HG03469 (cell line): ENCODE data around the gene PTP4A2.

Source experiments
- ATAC-seq: cut with Tn5 transposase; IDR thresholded peaks from one replicate; pipeline ENCODE4 v1.9.1; 2021; ENCODE audit warnings: mild to moderate bottlenecking, moderate library complexity, moderate number of reproducible peaks; ENCODE audit not compliant: unreplicated experiment

Gene PTP4A2

GRCh38 chr1:31938184-31938975 lies at the start of gene PTP4A2:
Gene PTP4A2 (minus strand): TSS chr1:31938368. CDS start chr1:31919065, 19,303 bp downstream.
- ATAC-seq = peak; percentile 47

- ATAC-seq = no peak
Observed at GRCh38 chr1:31987135-31987619, 49.0 kb upstream of the PTP4A2 start.

GRCh38 chr1:31985430-31985829 lies 47.3 kb upstream of the PTP4A2 start:
- no peak for ATAC-seq

GRCh38 chr1:31984419-31985347 lies 46.5 kb upstream of the PTP4A2 start:
- ATAC-seq = no peak

GRCh38 chr1:31981972-31982371 lies 43.8 kb upstream of the PTP4A2 start:
- no peak for ATAC-seq

GRCh38 chr1:31981456-31981839 lies 43.3 kb upstream of the PTP4A2 start:
- ATAC-seq = no peak

GRCh38 chr1:31980835-31981455 lies 42.8 kb upstream of the PTP4A2 start:
- ATAC-seq = no peak

GRCh38 chr1:31978843-31979400 lies 40.8 kb upstream of the PTP4A2 start:
- ATAC-seq = no peak

GRCh38 chr1:31977385-31978131 lies 39.4 kb upstream of the PTP4A2 start:
- no peak for ATAC-seq

- ATAC-seq = no peak
Observed at GRCh38 chr1:31976401-31976800, 38.2 kb upstream of the PTP4A2 start.

GRCh38 chr1:31970873-31971272 lies 32.7 kb upstream of the PTP4A2 start:
- no peak for ATAC-seq

- no peak for ATAC-seq
Observed at GRCh38 chr1:31961536-31961935, 23.4 kb upstream of the PTP4A2 start.

- no peak for ATAC-seq
Observed at GRCh38 chr1:31959521-31960340, 21.6 kb upstream of the PTP4A2 start.

GRCh38 chr1:31957701-31958674 lies 19.8 kb upstream of the PTP4A2 start:
- ATAC-seq = no peak

- ATAC-seq = peak; percentile 69
Observed at GRCh38 chr1:31955917-31956736, 18.0 kb upstream of the PTP4A2 start.

GRCh38 chr1:31954607-31955283 lies 16.6 kb upstream of the PTP4A2 start:
- ATAC-seq = no peak

GRCh38 chr1:31952825-31953220 lies 14.7 kb upstream of the PTP4A2 start:
- ATAC-seq = no peak
